AG20443 (cell line): Measurements from ENCODE around the gene SCGN.

Experiments used
- DNase-seq: peaks from one replicate; pipeline ENCODE4 v3.0.0; 2012; ENCODE audit warnings: low spot score, mixed read lengths

SCGN gene, protein sequence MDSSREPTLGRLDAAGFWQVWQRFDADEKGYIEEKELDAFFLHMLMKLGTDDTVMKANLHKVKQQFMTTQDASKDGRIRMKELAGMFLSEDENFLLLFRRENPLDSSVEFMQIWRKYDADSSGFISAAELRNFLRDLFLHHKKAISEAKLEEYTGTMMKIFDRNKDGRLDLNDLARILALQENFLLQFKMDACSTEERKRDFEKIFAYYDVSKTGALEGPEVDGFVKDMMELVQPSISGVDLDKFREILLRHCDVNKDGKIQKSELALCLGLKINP

DNA sequence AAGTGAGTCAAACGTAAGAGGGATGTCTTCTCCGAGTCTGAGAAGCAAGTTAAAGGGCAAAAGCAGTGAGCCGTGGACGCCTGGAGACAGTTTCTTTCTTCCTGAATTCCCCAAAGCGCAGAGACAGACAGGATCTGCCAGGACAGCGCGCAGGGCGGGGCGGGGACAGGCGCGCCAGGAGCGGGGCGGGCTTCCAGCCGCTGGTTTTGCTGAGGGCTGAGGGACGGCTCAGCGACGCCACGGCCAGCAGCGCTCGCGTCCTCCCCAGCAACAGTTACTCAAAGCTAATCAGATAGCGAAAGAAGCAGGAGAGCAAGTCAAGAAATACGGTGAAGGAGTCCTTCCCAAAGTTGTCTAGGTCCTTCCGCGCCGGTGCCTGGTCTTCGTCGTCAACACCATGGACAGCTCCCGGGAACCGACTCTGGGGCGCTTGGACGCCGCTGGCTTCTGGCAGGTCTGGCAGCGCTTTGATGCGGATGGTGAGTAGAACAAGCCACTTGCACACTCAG, at the start of gene SCGN:
TSS of gene SCGN (plus strand) at position 209 of the 509 bp plus-strand sequence. CDS start at position 398, 189 bp downstream.
- DNase-seq: peak; percentile 88

DNA sequence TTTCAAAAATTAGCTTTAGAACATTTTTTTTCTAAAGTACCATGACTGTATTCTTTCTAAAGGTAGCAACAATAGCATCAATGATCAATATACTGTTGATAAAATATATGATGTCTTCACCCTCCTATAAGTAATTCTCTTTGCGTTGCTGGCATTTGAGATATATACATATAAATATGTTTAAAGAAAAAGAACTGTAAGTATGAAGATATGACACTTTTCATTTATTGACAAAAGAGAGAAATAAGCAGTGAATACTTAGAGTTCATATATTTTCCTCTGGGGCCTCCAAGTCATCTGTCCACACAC, 49.4 kb upstream of the SCGN start:
- no peak for DNase-seq

DNA sequence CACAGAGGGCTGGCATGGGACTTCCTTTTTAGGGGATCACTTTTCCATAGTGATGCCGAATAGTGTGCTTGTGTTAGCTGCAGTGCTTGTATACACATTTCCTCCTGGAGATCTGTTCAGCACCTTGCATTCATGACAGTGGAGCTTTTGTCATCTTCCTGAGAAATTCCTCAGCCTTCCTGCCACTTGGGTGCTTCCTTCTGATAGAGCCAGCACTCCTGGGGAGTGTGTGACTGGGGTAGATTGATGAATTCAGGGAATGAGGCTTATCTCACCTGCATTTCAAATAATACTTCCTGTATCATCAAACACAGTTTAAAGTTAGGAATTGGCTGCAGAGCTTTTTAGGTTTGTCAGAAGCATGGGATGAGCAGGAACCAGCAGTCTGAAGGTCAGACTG, 48.8 kb upstream of the SCGN start:
- DNase-seq: no peak

DNA sequence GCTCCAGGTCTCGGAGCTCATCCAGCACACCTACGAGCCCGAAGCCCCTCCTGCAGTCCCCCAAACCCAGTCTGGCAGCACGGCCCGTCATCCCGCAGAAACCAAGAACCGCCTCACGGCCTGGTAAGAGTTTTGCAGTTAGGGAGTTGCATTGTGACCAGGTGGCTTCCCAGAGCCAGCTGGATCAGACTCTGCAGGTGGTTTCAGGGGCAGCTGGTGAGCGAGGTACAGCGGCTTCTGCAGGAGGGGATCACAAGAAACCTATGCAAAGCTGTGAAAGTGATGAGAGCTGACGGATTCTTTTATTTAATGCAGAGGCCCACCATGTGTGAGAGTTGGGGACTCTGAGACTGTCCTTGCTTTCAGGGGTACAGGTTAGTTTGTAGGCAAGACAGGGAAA, 45.9 kb upstream of the SCGN start:
- no peak for DNase-seq

DNA sequence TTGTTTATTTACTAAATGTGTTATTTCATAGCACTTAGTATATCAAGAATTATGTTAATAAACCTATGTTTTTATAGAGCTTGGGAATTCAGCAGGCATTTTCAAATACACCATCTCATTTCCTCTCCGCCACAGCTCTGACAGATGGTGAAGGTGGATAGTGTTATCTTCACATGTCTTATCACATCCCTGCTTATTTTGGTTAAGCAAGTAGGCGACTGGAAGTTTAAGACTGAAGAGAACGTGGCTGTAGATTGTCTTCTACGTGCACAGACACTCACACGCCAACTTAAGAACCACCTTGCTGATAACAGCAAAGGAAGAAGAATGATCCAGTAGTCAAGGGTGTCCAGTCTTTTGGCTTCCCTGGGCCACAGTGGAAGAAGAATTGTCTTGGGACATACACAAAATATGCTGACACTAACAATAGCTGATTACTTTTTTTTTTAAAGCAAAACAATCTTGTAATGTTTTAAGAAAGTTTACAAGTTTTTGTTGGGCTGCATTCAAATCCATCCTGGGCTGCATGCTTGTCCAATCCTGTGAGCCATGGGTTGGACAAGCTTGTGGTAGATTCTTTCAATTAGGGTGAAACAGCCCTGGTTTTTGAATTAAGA, 43.3 kb upstream of the SCGN start:
- DNase-seq: no peak

DNA sequence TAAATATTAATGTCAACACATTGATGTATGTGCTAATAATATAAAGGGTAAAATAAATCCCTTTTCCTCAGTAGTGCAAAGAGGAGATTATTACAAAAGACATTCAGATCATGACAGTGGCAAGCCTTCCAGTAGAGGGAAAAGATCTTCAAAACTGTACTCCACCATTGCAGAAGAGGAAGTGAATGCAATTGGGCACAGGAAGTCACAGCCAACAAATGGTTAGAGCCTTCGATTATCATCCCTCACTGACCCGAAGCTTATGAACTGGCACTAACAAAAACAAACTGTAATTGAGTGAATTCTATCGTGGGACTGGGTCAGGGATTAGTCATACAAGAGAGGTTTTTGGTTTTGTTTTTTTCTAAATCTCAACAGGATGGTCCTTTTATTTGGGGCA, 39.3 kb upstream of the SCGN start:
- DNase-seq: no peak

DNA sequence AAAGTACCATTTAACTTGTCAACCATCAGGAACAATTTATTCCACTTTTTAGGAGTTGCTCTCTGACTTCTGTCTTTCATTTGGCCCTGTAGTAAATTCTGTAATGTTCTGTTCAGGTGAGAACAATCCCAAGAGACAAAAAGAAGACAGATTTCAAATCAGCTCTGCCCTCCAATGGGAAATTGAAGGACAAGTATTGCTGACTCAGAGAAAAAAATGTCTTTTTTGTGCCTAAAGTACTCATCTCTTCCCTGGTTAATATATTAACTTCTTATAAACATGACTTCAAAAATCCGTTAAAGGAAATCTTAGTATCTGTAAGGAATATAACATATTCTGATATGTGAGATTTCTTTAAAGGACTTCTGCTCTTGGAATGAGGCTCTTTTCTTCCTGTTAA, 38.6 kb upstream of the SCGN start:
- no peak for DNase-seq

DNA sequence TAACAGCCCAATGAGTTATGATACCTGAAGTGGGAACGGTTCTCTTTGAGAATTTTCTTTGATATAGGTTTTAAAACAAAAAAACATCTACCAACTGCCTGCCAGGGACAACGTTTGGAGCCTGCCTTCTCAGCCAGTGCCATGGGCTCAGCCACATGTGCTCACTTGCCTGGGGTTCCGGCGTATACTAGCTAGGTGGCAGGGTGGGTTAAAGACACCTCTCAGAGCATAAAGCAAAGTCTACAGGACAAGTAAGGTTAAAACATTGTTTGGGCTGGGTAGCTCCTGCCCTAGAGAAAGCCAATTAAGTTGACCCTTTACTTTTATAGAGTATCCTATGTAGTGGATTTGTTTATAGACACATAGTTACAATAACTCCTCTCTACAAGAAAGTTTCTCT, 38.0 kb upstream of the SCGN start:
- DNase-seq: no peak

DNA sequence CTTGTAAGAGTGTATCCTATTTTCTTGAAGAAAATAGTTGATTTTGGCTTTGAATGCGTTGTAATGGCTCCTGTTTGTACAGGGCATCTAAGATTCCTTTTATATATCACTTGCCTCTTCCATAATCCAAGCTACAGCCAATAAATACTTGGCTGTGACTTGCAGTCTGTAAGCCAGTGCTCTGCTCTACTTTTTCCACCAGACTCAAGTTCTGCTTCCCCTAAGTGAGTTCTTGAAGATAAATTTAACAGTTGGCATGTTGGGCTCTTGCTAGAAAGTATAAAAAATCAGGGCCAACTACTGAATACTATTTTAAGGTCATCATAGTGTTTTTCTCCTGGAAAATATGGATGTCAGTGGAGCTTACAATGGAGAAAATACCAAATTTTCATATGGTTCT, 36.5 kb upstream of the SCGN start:
- no peak for DNase-seq

DNA sequence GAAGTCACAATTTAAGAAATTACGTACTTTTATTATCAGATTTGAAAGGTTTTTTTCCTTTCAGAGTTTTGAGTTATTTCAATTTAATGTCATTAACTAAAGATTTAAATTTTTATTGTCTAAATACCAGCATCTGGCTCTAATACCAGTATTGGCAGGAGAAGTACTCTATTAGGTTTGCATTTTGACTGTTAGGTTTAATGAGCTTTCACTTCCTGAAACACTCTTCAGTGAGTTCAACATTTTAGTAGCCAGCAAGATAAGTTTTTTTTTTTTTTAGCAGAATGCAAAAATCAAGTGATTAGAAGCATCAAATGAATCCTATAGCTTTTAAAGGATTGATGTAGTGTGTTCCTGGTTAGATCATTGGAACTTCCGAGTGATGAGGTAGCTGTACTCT, 34.0 kb upstream of the SCGN start:
- DNase-seq: no peak

DNA sequence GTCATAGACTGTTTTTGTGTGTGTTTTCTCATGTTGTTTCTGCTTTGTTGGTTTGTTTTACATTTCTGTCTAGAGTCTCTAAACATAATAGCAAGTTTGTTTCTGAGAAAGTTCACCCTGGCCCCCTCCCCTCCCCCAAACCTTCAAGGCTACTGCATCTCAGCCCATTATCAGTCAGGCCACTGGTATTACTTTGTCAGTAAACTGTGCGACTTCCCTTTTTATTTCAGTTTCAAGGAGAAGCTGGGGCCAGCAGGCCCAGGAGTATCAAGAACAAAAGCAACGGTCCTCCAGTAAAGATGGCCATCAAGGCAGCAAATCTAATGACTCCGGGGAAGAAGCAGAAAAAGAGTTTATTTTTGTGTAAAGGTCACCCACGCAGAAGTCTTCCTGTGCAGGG, 32.8 kb upstream of the SCGN start:
- DNase-seq: no peak

DNA sequence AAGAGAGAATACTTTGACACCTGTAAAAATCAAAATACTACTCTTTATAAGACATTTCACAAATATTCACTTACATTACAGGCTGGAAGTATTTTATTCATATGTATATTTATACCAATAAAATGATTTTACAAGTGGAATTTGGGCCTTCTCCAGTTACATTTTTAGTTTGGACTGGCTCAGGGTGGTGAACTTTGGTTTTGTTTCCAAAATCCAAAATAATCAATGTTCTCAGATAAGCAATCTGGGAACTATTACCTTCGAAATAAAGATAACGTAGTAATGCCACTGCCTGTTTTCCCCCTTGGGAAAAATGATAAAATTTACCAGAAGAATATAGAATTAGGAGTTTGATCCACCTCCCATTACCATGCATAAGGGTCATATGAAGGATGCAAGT, 31.6 kb upstream of the SCGN start:
- no peak for DNase-seq

DNA sequence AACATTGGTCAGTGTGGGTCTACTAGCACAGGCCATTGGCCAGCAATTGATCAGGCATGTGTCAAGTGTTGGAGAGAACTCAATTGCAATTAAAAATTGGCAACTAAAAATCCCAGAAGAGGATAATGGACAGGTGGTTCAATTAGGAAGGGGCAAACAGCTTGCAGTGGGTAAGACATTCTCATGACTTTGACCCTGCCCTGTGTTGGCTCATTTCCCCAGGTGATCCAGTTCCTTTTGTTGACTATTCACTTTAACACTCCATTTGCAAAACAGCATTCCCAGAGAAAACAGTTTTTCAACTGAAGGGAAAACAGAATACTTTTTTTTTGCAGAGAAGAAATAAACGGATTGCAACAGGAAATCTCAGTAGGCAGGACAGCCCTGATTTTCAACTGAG, 28.9 kb upstream of the SCGN start:
- no peak for DNase-seq

DNA sequence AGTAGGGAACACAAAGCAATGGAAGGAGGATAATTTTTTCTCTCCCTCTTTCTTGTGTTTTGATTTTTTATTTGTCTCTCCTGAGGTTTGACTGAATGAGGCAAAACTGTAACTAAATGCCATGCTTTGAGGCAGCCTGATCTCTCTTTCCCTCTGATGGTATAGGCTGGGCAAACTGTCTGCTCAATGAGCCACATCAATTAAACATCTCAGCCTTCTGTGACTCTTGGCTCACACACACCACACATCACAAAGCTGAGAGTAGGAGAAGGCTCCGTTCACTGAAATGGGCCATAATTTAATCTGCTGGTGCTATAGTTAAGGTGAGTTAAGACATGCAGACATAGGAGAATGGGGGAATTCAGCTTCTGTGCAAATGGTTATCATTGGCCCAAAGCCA, 28.1 kb upstream of the SCGN start:
- DNase-seq: no peak

DNA sequence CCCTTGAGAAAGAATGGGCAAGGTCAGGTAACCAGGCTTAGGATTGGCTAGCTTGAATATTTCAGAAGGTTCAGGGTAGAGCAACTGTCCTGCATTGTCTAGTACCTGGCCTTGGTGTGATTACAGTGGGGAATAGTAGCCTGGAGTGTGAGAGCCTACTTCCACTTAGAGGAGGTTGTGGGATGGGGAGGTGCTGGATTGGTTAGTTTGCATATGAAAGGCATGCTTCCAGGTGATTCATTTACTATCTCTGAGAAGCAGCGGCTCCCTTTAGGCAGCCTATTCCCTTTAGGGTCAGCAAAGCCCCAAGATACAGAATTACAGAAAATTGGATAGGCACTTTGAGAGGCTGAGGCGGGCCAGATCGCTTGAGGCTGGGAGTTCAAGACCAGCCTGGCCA, 25.0 kb upstream of the SCGN start:
- no peak for DNase-seq

DNA sequence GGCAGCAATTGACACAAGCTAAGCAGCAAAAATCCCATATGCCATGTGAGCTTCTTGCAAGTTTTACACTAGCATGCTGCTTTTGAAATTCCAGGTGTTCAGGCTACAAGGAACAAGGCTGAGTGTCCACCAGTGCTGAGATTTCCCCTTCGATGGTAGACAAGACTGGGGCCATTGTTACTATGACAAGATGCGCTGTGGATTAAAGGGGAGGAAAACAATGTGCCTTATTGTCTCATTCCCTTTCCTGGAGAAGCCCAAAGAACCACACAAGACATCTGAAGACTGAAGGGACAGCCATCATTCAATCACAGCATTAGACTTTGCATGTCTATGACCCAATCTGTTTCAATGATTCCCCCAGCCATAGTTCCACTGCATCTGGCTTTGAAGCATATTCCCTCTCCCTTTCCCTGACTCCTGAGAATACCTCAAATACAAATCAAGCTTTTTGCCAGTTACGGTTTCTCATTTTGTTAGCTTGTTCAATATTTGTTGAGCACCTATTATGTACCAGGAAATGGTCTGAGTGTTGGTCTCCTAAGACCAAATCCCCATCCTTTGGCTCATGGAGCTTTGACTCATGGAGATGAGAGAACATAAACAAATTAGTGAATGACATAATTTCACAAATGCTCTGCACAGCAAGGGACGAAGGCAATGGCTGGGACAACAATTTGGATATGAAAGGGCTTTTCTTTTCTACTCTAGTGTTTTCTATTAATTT, 23.4 kb upstream of the SCGN start:
- DNase-seq: no peak

DNA sequence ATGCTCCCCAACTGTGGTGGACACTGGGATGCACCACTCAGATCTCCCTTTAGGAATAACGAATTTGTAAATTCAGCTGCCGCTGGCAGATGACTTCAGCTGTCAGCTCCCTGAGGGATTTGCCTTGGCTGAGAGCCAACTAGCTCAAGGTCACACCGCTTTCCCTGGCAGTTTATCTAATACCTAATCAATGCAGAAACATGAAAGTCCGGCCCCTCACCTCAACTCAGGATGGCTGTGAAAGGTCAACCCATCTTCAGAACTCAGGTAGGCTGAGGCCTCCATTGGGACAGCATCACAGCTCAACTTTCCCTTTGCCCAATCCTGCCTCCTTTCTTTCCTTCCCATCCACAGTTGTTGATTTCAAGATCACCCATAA, 22.8 kb upstream of the SCGN start:
- no peak for DNase-seq

DNA sequence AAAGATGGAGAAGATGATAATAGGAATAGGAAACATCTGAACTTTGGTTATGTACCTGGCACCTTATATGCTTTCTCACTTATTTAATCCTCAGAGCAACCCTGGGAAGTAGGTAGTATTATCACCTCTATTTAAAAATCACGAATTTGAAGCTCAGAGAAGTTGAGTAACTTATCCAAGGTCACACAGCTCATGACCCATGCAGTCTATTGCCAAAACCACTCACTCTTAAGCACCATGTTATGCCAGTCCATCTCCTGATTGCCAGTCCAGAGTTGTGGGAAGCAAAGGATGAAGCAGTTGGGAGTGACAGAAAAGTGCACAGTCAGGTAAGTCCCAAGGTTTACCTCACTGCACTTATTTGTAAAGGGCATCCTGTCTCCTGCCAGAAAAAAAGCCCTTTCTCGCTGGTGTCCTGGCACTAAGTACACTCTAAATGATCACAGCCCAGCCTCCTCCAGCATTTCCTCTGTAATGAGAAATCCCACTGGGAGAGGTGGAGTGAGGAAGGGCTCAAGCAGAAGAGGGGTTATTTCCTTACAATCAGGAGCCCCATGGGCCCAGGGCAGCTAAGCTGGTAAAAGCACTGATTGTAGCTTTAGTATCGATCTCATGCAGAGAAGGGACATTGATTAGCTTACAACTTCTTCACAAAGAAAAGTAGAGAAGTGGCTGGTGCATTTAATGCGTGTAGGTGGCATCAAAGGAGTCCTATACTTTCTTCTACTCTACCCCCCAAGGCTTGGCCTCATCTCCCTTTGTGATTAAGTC, 21.3 kb upstream of the SCGN start:
- DNase-seq: no peak

DNA sequence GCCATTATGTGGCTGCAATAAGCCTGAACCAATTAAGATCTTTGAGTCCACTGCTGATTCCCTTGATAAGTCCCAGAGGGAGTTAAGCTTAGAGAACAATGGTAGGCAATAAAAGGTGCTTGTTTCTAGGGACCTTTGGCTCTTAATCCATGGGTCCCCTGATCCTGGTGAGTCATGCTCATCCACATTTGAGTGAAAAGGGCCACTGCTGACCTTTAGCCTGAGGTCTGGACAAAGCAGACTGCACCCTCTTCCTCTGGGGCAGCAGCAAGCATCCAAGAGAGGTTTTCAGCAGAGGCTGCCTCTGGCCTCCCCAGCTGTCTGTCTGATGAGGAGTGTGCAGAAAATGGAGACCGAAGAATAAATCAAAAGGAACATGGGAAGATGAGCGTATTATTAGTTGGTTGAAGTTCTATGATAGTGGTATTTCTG, 16.1 kb upstream of the SCGN start:
- no peak for DNase-seq

DNA sequence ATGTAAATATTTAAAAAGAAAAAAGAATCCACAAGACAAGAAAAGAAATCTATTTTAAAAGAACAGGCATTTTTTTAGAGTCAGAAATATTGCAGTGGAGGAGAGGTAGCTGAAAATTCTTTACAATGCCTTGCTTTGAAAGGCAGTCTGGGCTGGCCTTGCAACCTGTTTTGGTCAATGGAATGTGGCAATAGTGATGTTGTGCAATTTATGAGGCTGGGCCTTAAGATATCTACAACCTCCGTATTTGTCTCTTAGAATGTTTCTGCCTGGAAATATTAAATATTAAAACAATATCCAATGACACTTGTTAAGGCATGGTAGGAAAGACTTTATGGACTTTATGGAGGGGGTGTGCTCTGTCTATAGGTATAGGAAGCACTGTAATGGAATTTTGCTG, 14.8 kb upstream of the SCGN start:
- DNase-seq: no peak

DNA sequence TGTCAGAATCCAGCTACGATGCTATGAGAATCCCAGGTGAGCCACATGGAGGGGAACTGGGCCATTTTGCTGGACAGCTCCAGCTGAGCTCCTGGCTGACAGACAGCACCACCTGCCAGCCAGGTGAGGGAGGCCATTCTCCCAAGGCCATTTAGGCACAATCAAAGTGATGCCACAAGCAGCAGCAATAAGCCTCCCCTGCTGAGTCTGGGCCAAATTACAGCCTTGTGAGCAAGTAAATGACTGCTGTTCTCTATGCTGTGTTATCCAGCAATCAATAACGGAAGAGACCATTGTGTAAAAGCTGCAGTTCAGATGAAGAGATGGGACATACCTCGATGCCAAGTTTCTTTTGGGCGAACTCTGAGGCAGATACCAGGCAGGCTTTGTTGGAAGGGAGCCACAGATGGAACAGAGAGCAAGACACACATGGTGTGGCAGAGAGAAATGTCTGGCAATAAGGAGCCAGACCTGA, 14.0 kb upstream of the SCGN start:
- DNase-seq: no peak

DNA sequence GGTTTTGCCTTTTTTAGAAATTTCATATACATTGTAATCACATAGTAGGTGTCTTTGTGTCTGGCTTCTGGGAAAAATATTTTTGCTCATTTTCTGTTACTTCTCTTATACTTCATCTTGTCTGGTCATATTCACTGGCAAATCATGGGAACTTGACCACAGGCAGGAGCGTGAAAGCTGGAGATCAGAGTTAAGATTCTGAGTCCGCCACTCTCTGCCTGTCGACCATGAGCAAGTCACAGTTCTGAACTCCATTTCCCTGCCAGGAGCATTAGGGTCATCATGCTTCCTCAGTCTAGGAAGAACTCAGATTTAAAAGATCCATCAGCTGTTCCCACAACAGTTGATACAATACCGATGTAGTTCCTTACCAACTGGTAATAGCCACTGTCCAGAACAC, 12.4 kb upstream of the SCGN start:
- DNase-seq: no peak

DNA sequence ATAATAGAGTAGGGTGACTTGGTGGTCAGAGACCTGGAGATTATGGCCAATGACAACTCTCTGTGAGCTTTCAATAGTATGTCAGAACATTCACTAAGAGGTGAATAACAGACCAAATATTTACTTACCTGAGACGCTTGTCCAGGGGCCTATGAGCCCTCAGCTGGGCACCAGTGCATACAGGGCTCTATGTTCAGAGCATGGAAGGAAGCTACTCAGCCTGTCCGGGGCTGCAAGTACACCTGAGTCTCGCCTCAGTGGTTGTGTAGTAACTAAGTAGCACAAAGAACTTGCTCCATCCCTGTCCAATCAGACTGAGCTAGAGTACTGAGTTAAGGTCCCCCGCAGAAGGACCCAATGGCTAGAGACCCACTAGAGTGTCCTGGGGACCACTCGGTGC, 11.6 kb upstream of the SCGN start:
- no peak for DNase-seq
